Muscle of arm (tissue), 12 donors: Measurements from ENCODE around the gene FLNC. TPM values are rescaled to one million over a fixed set of nuclear protein-coding genes. Genes with fewer than 3 reads are reported as not detected.

Source experiments
- DNase-seq: peaks from one replicate; pipeline ENCODE4 v3.0.0-alpha.2; 2013
- polyA plus RNA-seq, 12 donors: library from polyadenylated mRNA; unstranded; fragments of 120-200 nt; gene quantifications; one replicate each; pipeline ENCODE4 v1.2.1, GENCODE V29; 2013; ENCODE audit not compliant: insufficient read length in 12 of 12

The FLNC gene
- polyA plus RNA-seq, 12 donors = 192 to 1,098 (median 430) TPM

DNA sequence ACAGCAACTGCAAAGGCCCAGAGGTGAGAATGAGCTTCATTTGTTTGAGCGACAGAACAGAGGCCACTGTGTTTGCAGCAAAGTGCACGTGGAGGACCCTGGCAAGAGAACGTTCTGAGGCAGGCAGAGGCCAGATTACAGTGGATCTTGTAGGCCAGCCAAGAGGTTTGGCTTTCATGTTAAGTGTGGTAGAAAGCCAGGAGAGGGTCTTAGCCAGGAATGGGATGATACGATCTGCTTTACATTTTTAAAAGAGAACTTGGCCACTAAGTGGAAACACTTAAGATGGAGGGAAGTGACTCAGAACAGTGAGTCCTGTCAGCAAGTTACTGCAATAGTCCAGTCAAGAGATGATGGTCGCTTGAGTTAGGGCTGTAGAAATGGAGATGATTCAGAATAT is 33.9 kb upstream of the FLNC start:
- peak; percentile 75 for DNase-seq

- DNase-seq = no peak
These were observed 30.8 kb upstream of the FLNC start for GRCh38 chr7:128799451-128799850.

DNA sequence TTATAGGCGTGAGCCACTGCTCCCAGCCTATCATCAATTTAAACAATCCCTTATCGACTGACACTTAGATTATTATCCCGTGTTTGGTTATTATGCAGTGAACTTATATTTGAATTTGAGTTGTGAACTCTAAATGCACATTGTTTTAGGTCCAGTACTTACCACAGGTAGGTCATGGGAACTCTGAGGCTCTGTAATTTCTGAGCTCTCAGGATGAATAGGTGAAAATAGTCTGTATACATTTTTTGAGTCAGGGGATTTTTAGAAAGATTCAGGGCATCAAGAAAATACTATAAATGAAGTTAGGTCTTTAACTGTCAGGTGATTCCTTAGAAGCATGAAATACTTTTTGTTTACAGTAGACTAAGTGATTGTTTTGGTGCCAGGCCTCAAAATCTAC is 29.6 kb upstream of the FLNC start:
- no peak for DNase-seq

GRCh38 chr7:128801003-128801402 is 29.2 kb upstream of the FLNC start:
- DNase-seq = no peak

- DNase-seq = no peak
These were observed 28.4 kb upstream of the FLNC start for GRCh38 chr7:128801667-128802418.

GRCh38 chr7:128804484-128804883 is 25.7 kb upstream of the FLNC start:
- no peak for DNase-seq

DNA sequence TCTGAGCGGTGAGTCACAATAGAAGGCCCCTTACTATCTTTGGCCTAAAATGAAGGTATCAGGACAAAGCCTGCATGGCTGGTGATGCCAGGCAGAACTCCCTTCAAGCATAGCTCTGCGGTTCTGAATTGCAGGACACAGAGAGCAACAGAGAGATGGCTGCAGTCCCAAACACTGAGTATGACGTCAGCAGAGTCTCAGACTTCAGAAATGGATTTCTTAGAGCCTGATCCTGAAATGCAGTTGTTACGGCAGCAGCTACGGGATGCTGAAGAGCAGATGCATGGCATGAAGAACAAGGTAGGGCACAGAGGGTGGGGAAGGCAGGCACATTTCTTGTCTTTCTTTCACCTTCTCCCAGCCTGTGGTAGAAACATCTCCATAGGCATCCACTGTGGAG is 25.0 kb upstream of the FLNC start:
- no peak for DNase-seq

DNA sequence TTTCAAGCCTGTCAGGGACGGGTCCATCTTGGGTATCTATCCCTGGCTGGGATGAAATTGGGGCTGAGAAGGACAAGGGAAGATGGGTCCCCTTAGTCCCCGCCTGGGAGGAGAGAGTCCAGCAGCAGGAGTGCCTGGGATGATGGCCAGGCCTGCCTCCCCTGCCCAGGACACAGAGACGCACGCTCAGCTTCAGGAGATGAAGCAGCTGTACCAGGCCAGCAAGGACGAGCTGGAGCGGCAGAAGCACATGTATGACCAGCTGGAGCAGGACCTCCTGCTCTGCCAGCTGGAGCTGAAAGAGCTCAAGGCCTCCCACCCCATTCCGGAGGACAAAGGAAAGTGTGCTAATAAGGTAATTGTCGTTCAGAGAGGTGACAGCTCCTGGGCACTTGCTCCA is 23.0 kb upstream of the FLNC start:
- DNase-seq = no peak

DNA sequence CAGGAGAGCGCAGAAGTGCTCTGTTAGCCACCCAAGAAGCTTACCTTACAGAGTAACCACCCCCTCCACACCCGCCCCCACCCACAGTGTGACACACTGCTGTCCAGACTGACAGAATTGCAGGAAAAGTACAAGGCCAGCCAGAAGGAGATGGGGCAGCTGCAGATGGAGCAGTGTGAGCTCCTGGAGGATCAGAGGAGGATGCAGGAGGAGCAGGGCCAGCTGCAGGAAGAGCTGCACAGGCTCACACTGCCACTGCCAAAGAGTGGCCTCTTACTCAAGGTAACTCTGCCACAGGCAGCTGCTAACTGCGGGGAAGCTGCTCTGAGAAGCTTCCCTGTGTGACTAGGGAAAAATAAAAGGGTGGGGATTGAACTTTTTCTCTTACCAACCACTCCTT is 20.8 kb upstream of the FLNC start:
- no peak for DNase-seq

DNA sequence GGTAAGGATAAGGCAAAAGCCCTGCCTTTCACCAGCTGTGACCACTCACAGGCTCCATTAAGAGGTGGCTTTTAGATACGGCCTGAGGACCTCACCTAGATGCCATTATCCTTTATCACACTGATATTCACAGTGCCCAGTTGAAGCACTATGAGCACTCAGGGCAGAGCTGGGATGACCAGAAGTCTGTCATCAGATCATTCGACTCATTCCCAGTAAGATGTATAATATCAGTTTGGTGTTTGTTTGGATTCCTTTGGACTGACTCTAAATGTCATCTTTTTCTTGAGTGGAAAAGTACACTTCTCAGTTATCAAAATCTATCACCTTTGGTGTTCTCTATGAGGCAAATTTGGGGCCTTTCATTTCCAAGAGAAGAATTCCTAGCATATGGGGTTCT is 19.7 kb upstream of the FLNC start:
- DNase-seq = no peak

GRCh38 chr7:128810997-128811396 is 19.2 kb upstream of the FLNC start:
- DNase-seq = no peak

DNA sequence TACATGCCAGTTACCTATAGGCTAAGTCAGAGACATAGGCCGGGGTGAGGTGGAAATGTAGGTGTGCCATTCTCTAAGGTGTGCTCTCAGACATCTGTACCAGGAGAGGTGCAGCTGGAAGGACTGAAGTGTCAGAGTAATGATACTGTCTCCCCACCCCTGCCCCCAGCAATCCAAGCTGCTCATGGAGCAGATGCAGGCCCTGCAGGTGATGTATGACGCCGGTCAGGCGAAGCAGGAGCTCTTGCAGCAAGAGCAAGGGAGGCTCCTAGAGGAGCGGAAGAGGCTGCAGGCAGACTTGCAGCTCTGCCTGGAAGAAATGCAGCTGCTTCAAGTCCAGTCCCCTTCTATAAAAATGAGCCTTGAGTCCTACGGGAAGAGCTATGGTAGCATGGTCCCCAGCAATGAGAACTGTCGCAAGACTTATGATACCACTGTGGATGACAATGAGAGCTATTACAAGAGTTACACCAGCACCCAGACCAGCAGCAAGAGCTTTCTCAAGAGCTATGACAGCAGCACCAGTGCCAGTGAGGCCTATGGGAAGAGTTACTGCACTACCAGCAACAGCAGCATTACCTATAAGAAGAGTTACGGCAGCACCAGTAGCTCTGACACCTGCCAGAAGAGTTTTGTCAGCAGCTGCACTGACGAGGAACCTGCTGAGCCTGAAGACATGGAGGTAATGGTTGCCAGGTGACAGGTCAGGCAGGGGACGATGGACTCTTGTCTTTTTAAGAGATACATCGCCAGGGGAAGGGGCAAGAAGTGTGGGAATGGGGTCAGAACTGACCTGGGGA is 18.4 kb upstream of the FLNC start:
- DNase-seq = no peak

- DNase-seq = no peak
These were observed 17.6 kb upstream of the FLNC start for GRCh38 chr7:128812514-128813168.

- DNase-seq = no peak
These were observed 15.7 kb upstream of the FLNC start for GRCh38 chr7:128814499-128814898.

DNA sequence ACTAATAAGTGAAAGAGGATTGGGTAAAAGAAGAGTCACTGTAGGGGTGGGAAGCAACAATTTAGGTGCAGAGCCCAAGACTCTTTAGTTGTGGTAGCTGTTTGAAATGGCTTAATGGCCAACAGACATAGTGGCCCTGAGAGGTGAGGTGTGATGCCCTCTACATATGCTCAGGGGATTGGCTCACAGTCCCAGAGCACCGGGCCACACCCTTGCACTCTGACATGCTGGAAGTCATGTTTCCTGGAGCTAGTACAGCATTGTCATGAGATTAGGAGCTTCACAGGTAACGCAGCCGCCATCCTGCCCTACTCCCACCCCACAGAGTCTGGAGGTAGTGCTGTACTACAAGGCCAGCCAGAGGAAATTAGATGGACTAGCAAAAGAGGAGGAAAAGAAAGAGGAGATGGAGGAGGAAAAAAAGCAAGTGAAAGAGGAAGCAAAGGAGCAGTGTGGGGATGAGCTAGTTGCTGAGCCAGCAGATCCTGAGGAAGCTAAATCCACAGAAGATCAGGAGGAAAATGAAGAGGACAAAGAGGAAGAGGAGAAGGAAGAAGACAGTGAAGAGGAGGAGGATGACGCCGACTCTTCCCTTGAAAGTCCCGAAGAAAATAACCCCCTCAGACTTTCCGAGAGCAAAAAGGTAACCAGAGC is 14.8 kb upstream of the FLNC start:
- no peak for DNase-seq

GRCh38 chr7:128818694-128819093 is 11.5 kb upstream of the FLNC start:
- DNase-seq = no peak

- DNase-seq = no peak
These were observed 8.5 kb upstream of the FLNC start for GRCh38 chr7:128821724-128822123.

DNA sequence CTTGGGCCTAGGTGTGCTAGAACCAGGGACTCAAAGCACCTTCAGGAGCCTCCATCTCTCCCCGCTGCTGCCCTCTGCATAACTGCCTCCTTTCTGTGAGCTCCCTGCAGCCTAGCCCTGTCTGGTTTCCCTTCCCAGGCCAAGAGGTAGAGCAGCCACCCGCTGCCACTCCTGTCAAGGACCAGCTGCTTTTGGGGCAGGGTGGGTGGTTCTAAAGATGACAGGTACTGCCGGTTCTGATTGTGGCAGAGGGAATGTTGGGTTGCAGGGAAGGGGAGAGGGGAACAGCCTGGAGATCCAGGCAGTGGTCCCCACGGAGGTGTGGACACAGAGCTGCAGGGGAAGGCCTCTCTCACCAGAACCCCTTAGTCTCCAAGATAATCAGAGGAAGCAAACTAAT is 3.7 kb upstream of the FLNC start:
- no peak for DNase-seq

DNA sequence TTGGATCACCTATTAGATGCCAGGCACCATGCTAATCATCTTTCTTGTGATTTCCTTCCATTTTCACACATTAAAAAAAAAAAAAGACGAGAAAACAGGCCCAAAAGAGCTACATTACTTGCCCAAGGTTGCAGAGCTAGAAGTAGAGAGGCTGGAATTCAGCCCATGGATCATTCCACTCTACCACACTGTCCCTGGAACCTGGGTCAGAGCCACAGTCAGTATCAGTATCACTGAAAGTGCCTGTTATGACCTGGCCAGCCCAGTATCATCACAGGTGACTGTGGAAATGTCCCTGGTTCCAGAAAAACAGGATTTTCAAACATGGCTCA is 3.3 kb upstream of the FLNC start:
- DNase-seq = no peak

DNA sequence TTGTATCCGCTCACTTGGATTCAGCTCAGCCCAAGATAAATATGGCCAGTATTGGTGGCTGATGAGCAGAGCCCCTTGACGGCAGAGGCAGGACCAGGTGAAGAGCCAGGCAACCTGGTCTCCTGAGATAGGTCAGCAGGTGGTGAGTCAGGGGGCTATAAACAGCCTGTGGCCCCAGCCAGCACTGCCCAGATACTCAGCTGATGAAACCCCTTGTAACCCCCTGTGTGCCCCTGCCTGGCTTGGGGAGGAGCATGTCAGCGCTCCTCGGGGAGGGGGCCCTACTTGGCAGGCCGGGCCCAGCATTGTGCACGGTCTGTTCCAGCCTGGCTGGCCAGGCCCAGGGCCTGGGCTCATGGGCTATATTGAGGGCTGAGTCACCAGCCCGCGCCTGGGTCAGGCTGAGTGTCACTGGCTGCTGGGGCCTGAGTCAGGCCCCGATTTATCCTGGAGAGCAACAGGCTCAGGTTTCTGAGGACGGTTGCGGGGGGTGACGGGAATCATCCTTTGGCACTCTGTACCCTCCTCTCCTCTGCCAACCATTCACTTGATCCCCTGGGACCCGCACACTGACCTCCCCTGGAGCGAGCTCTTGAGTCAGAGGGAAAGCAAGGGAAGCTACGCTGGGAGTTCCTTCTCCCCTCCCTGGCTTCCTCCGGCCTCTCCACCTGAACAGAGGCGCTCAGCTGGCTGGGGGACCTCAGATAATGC is 2.8 kb upstream of the FLNC start:
- peak; percentile 31 for DNase-seq

GRCh38 chr7:128827971-128828711 is 2.1 kb upstream of the FLNC start:
- no peak for DNase-seq
